ENCODE results near the gene NUBPL. TPM values are rescaled to one million over a fixed set of nuclear protein-coding genes. Genes with fewer than 3 reads are reported as not detected.

NUBPL gene
- total RNA-seq, 1 experiment from 2014 or later: 11.6 TPM

DNA sequence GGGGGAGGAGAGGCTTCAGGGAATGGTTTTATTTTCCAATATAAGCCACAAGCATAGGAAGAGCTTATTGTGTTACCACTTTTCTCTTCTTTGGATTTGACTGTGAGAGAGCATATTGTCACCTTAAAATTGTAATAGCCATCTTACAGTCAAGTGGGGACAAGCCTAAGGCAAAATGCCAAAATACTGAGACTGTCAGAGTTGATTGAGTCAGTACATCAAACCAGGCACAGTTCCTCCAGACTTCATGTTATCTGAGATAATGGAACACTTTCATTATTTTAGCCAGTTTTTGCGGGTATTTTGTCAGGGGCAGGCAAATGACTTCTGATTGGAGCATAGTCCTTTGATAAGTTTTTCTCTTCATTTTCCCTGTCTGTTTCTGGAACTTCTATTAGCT lies 19.5 kb upstream of the NUBPL start (continued):
- TF ChIP-seq ATF2 (CRISPR knock-in tag; IDR thresholded peaks at IDR 0.05; ENCODE audit: borderline replicate concordance, low read depth): no peak

DNA sequence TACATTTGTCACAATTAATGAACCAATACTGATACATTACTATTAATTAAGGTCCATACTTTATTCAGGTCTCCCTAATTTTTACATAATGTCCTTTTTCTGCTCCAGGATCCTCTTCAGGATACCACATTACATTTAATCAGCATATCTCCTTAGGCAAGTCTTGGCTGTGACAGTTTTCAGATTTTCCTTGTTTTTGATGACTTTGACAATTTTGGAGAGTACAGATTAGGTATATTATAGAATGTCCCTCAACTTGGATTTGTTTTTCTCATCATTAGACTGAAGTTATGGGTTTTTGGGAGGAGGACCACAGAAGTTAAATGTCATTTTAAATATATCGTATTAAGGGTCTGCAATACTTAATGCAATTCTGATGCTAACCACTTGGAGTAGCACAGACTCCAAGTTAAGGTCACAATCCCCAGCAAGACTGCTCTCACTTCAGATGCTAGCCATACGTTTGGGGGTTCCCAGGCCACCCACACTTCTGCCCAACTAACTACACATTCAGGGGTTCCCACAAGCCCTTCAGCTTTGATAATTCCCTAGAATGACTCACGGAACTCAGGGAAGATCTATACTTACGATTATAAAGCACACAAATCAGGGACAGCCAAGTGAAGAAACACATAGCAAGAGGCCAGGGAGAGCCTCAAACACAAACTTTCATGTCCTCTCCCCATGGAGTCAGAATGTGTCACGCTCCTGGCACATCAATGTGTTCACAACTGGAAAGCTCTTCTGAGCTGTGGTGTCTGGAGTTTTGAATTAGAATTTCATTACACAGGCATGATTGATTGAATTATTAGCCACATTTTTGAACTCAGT lies 17.0 kb upstream of the NUBPL start:
- no peaks in the 10 kb centered on the region for H3K27me3 Mint-ChIP-seq (ENCODE audit: low read depth)
- ChIA-PET CTCF (no interaction called here), POLR2A (interaction anchor here (0.8 kb wide), 1 partner anchor 340 kb away, joined by 3 read pairs; no protein-coding TSS in a partner anchor)
- no peaks in the 10 kb centered on the region; the same call in 1 of the 2 replicates for H3K9me3 Mint-ChIP-seq
- ATAC-seq: peak; percentile 84
- no peak overlapping the region for H3K27ac Mint-ChIP-seq
- no peak overlapping the region for H3K4me3 Mint-ChIP-seq
- H3K4me1 Mint-ChIP-seq: peaks cover 3% of the 10 kb centered on the region
- H3K36me3 Mint-ChIP-seq: no peaks in the 10 kb centered on the region
- TF ChIP-seq MYBL2 (CRISPR knock-in tag; IDR thresholded peaks at IDR 0.05): no peak
- no peak for TF ChIP-seq E2F5 (CRISPR knock-in tag; IDR thresholded peaks at IDR 0.05)
- TF ChIP-seq NR2C2 (CRISPR knock-in tag; IDR thresholded peaks at IDR 0.05): no peak
- TF ChIP-seq, protein P1, sequence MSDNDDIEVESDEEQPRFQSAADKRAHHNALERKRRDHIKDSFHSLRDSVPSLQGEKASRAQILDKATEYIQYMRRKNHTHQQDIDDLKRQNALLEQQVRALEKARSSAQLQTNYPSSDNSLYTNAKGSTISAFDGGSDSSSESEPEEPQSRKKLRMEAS (CRISPR knock-in tag; IDR thresholded peaks at IDR 0.05): no peak
- no peak for TF ChIP-seq NR3C1 (CRISPR knock-in tag; conservative IDR thresholded peaks at IDR 0.05; ENCODE audit: low read depth)
- TF ChIP-seq ZNF219 (CRISPR knock-in tag; IDR thresholded peaks at IDR 0.05; ENCODE audit: borderline replicate concordance): no peak
- no peak for TF ChIP-seq ZNF232 (CRISPR knock-in tag; IDR thresholded peaks at IDR 0.05)
- TF ChIP-seq, protein P2, sequence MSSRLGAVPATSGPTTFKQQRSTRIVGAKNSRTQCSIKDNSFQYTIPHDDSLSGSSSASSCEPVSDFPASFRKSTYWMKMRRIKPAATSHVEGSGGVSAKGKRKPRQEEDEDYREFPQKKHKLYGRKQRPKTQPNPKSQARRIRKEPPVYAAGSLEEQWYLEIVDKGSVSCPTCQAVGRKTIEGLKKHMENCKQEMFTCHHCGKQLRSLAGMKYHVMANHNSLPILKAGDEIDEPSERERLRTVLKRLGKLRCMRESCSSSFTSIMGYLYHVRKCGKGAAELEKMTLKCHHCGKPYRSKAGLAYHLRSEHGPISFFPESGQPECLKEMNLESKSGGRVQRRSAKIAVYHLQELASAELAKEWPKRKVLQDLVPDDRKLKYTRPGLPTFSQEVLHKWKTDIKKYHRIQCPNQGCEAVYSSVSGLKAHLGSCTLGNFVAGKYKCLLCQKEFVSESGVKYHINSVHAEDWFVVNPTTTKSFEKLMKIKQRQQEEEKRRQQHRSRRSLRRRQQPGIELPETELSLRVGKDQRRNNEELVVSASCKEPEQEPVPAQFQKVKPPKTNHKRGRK (CRISPR knock-in tag; IDR thresholded peaks at IDR 0.05; ENCODE audit: borderline replicate concordance): no peak
- TF ChIP-seq ZBTB43 (CRISPR knock-in tag; IDR thresholded peaks at IDR 0.05): no peak
- TF ChIP-seq, protein P3, sequence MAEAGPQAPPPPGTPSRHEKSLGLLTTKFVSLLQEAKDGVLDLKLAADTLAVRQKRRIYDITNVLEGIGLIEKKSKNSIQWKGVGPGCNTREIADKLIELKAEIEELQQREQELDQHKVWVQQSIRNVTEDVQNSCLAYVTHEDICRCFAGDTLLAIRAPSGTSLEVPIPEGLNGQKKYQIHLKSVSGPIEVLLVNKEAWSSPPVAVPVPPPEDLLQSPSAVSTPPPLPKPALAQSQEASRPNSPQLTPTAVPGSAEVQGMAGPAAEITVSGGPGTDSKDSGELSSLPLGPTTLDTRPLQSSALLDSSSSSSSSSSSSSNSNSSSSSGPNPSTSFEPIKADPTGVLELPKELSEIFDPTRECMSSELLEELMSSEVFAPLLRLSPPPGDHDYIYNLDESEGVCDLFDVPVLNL (CRISPR knock-in tag; IDR thresholded peaks at IDR 0.05; ENCODE audit: borderline replicate concordance, low read depth): no peak
- TF ChIP-seq SMAD4 (CRISPR knock-in tag; IDR thresholded peaks at IDR 0.05): no peak
- DNase-seq (ENCODE audit: low spot score): no peak

DNA sequence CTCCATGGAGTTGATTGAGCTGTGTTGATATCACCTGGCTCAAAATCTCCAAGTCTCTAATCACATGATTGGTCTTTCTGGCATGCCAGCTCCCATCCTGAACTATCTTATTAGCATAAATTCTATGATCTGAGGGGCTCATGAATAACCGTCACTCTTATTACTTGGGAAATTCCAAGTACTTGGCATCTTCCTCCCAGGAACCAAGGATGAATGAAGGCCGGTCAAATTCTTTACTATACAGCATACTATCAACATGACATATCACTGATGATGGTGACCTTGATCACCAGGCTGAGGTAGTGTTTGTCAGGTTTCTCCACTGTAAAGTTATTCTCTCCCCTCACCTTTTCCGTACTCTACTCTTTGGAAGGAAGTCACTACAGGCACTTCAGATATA lies 16.4 kb upstream of the NUBPL start:
- ChIA-PET POLR2A (no interaction called here), CTCF (no interaction called here)
- Mint-ChIP-seq H3K4me3 (no peak overlapping the region), H3K27ac (no peak overlapping the region), H3K36me3 (no peaks in the 10 kb centered on the region), H3K4me1 (peaks cover 3% of the 10 kb centered on the region), H3K27me3 (ENCODE audit: low read depth) (peaks cover under 1% of the 10 kb centered on the region; the same call in 1 of the 2 replicates), H3K9me3 (no peaks in the 10 kb centered on the region; the same call in 1 of the 2 replicates)
- ATAC-seq (no peak), DNase-seq (ENCODE audit: low spot score) (no peak)
- TF ChIP-seq SMAD3 (CRISPR knock-in tag; IDR thresholded peaks at IDR 0.05; ENCODE audit: borderline replicate concordance) (no peak), FOXK1 (CRISPR knock-in tag; IDR thresholded peaks at IDR 0.05) (no peak), CREB1 (CRISPR knock-in tag; IDR thresholded peaks at IDR 0.05) (no peak), ZNF219 (CRISPR knock-in tag; IDR thresholded peaks at IDR 0.05; ENCODE audit: borderline replicate concordance) (no peak), E2F5 (CRISPR knock-in tag; IDR thresholded peaks at IDR 0.05) (no peak)
- TF ChIP-seq, protein P4, sequence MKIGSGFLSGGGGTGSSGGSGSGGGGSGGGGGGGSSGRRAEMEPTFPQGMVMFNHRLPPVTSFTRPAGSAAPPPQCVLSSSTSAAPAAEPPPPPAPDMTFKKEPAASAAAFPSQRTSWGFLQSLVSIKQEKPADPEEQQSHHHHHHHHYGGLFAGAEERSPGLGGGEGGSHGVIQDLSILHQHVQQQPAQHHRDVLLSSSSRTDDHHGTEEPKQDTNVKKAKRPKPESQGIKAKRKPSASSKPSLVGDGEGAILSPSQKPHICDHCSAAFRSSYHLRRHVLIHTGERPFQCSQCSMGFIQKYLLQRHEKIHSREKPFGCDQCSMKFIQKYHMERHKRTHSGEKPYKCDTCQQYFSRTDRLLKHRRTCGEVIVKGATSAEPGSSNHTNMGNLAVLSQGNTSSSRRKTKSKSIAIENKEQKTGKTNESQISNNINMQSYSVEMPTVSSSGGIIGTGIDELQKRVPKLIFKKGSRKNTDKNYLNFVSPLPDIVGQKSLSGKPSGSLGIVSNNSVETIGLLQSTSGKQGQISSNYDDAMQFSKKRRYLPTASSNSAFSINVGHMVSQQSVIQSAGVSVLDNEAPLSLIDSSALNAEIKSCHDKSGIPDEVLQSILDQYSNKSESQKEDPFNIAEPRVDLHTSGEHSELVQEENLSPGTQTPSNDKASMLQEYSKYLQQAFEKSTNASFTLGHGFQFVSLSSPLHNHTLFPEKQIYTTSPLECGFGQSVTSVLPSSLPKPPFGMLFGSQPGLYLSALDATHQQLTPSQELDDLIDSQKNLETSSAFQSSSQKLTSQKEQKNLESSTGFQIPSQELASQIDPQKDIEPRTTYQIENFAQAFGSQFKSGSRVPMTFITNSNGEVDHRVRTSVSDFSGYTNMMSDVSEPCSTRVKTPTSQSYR (CRISPR knock-in tag; IDR thresholded peaks at IDR 0.05): no peak
- TF ChIP-seq, protein P5, sequence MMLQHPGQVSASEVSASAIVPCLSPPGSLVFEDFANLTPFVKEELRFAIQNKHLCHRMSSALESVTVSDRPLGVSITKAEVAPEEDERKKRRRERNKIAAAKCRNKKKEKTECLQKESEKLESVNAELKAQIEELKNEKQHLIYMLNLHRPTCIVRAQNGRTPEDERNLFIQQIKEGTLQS (CRISPR knock-in tag; conservative IDR thresholded peaks at IDR 0.05): no peak
- TF ChIP-seq, protein P1 (CRISPR knock-in tag; IDR thresholded peaks at IDR 0.05): no peak

All from WTC11 (cell line).